GM20431 (cell line): ENCODE measurements around the gene JMJD8.

Experiments
- in situ Hi-C: fragments of 300-500 bp; cut with MseI, MboI; formaldehyde crosslinking; loops from one replicate; pipeline ENCODE4 v1.15.0; 2020; ENCODE audit warnings: low sequenced_read_pairs; ENCODE audit not compliant: unreplicated experiment

The JMJD8 gene

DNA sequence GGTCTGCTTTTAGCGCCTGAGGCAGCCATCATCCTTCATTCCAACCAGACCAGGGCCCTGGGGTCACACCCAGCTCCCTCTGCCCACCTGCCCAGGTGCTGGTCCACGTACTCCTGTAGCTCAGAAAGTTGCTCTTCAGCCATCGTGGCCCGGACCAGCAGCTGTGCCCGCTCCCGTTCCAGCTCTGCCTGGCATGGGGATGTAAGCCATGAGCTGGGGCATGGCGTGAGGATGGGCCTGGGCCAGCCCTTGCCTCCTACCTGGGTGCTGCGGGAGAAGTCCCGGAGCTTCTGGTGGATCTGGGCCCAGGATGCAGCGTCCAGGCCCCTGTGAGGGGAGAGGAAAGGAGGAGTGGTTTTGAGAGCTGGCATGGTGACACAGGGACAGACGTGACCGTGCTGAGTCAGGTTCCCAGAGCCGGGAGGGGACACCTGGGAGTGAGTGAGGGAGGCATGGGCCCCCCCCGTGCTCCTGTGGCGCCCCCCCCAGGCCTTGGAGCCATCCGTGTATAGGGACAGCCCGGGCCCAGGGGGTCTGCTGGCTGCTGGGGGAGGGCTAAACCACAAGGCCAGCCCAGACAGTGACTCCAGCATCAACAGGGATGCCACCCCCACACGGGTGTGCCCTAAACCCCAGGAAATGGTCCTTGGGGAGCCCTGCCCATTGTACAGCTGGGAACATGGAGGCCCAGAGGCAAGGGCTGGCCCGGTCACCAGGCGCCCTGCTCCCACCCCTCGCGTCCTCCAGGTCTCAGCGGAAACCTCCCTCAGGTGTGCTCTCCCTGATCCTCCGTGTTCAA, 38.9 kb upstream of the JMJD8 start:
- in situ Hi-C loops, result no loop called here

DNA sequence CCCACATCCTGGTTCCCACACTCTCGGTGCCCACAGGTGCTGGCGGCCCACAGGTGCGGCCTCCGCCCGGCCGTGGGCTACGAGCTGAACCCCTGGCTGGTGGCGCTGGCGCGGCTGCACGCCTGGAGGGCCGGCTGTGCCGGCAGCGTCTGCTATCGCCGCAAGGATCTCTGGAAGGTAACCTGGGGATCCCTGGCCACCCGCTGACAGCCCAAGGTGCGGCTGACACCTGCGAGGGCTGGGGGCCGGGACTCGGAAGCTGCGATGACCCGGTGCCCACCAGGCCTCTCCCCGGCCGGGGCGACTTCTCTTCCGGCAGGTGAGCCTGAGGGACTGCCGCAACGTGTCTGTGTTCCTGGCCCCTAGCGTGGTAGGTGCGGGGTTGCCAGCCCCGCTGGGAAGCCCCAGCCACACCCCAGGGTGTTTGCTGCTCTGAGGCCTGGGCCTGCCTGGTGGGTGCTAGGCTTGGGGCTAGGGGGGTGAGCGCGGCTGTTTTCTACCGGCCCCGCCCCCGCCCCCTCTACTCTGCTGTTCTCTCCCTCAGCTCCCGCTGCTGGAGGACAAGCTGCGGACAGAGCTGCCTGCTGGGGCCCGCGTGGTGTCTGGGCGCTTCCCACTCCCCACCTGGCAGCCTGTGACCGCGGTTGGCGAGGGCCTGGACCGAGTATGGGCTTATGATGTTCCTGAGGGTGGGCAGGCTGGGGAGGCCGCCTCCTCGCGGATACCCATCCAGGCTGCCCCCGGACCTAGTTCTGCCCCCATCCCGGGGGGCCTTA, 37.8 kb upstream of the JMJD8 start:
- in situ Hi-C loops, result no loop called here

DNA sequence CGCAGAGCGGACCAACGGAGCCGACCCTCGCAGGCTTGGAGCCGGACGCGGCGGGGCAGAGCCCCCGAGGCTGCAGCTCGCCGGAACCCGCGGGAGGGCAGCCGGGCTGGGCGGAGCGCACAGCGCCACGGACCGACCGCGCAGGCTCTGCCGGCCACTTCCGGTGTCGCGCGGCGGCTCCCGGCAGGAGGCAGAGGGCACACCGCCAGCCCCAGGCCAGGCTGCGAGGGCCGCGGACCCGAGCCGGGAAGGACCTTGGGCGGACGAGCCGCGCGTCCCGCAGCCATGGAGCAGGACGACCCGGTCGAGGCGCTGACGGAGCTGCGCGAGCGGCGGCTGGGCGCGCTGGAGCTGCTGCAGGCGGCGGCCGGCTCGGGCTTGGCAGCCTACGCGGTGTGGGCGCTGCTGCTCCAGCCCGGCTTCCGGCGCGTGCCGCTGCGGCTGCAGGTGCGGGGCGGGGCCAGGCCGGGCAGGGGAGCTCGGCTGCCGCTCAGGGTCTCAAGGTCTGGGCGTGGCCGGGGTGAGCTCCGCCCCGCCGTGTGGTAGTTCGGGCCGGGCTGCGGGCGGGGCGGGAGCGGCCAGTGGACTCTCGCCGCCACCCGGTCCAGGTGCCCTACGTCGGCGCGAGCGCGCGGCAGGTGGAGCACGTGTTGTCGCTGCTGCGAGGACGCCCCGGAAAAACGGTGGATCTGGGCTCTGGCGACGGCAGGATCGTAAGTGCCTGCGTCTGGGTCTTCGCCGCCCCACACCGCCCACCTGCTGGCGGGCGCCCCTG, 37.0 kb upstream of the JMJD8 start, which contains the start of gene ANTKMT:
Gene ANTKMT, plus strand, starts transcription at position 157 of the 775 bp plus-strand sequence. Its CDS starts 129 bp downstream, at position 286.
- in situ Hi-C loops, result no loop called here

DNA sequence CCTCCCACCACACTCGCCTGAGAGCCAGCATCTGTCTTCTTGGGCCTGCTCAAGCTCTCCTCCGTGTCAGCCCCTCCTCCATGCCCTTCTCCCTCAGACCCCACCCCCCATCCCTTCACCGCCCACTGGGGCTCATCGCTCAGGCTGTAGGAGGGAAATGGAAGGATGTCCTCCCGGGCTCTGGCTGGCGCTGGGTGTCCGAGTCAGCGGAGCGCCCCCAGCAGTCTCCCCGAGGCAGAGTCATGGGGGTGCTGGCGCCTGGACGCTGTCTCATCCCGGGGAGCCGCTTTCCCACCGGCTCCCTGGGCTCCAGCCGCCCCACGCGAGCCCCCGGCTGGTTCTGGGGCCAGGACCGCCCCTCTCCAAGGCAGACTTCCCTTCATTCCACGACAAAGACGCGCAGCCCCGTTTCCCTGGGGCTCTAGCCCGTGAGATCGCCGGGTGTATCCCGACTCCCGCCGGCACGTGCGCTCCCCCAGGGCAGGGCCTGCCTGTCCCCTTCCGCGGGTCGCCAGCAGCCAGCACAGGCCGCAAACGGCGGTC, 36.4 kb upstream of the JMJD8 start:
- in situ Hi-C loops, result no loop called here

DNA sequence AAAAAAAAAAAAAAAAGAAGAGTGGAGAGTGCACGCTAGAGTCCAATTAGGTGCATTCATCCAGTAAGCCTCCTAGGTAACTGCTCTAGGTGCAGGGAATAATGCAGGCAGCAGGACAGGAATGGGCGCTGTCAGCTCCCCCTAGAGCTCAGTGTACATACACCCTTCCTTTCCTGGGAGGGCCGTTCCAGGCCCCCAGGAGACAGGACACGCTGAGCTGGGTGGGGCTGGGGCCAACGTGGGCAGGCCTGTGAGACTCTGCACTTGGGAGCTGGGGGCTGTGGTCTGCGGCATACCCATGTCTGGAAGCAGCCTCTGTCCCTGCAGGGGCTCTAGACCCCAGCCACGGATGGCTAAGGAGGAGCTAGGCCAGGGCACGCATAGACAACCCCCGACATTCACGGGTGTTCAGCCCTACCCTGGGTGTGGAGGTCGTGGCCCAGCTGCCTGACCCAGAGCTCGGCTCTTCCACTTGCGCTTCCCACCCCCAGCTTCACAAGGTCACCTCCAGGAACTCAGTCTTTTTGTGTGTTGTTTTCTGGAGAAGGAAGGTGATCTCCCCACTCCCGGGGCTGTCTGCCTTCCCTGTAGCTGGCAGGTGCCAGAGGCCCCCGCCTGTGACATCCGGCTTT, 35.8 kb upstream of the JMJD8 start:
- in situ Hi-C loops, result loop anchor here (10.0 kb wide), 1 partner anchor 65 kb away; the partner anchor contains the start of genes CHTF18 and RPUSD1

DNA sequence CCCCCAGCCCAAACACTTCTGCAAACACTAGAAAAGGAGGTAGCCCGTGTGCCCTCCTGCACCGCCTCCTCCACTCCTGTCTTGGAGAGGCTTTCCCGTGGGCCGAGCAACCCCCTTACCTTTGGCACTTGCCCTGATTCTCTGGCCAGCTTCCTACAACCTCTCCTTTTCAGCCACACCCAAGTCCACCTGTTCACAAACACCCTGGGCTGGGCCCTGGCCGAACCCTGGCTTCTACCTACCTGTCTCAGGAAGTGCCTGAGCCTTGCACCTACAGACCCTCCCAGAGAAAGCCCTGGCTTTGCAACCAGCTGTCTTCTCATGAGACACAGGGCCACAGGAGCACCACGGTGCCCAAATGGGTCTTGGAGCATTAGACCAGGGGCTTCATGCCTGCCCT, 34.8 kb upstream of the JMJD8 start:
- in situ Hi-C loops, result loop anchor here (10.0 kb wide), 1 partner anchor 66 kb away; the partner anchor contains the start of genes CHTF18 and RPUSD1

DNA sequence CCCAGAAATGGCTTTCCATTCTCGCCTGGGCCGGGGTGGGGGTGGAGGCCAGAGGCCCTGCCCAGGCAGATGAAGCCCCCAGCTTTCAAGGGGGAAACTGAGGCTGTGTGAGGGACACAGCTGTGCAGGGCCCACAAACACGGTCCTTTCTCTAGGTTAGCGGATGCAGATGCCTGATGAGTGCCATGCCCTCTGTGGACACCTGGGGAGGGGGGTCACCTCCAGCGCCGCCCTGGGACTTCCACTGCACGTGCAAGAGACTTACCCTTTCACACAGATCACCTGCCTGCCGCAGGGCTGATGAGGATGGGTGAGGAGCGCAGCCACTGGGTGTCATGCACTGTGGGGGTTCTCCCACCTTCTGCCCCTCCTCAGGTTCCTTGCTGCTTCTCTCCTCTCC, 34.3 kb upstream of the JMJD8 start:
- in situ Hi-C loops, result loop anchor here (10.0 kb wide), 1 partner anchor 66 kb away; the partner anchor contains the start of genes CHTF18 and RPUSD1

DNA sequence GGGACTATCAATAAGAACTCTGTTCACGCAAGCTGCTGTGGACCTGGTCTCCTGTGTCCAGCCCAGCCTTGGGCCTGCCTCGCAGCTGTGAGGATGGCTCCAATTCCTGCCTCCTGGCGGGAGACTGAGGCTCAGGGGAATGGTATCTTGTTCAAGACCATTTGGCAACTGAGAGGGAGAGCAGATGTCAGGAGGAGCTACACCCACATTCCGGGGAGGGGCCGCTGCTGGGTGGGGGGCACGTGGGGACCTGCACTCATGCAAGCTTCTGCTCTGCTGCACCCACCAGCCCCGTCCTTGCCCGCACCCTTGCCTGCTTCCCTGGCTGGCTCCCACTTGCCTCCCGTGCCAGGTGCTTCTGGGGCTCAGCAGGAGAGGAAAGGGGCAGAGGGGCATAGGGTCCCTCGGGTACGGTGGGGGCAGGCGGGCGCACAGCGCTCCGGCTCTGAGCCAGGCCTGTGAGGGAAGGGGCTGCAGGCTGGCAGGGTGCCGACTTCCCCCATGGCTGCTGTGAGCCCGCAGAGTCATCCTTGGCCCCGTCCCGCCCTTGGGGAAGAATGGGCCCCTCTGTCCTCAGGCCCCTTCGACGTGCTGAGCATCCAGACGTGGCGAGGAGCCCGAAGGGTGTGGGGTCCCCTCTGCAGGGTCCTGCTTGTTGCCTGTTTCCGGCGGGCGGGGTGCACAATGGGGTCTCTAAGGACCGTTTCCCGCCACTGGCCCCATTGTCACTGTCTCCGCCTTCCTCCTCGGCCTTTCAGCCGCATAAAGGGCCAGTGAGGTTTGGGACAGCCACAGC, 33.5 kb upstream of the JMJD8 start:
- in situ Hi-C loops, result loop anchor here (10.0 kb wide), 1 partner anchor 67 kb away; the partner anchor contains the start of genes CHTF18 and RPUSD1

DNA sequence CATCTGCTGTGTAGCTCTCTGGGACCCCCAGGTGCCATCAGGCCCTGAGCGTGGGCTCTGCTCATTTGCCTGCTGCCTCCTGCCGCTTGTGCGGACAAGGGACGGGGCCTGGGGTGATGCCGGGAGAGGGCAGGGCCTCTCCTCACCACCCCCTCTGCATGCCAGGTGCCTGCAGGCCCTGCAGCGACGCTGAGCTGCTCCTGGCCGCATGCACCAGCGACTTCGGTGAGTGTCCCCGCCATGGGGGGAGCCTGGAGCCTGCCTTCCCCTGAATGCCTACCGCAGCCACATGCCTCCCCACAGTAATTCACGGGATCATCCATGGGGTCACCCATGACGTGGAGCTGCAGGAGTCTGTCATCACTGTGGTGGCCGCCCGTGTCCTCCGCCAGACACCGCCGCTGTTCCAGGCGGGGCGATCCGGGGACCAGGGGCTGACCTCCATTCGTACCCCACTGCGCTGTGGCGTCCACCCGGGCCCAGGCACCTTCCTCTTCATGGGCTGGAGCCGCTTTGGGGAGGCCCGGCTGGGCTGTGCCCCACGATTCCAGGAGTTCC, 32.7 kb upstream of the JMJD8 start:
- in situ Hi-C loops, result loop anchor here (10.0 kb wide), 1 partner anchor 68 kb away; the partner anchor contains the start of genes CHTF18 and RPUSD1

DNA sequence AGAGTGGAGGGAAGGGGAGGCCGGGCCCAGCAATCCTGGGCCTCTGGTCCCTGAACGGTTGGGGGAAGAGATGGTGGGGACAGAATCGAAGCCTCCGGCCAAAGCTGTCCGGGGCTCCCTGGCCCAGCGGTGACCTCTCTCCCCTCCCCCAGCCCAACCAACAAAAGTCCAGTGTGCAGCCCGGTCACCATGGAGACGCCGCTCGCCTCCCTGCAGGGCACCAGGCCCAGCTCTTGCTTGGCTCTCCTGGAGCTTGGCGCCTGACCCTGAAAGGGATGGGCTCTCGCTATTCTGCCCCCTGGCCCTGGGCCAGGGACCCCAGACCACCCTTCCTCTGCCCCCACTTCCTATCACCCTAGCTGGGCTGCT, 32.0 kb upstream of the JMJD8 start:
- in situ Hi-C loops, result loop anchor here (10.0 kb wide), 1 partner anchor 69 kb away; the partner anchor contains the start of genes CHTF18 and RPUSD1

DNA sequence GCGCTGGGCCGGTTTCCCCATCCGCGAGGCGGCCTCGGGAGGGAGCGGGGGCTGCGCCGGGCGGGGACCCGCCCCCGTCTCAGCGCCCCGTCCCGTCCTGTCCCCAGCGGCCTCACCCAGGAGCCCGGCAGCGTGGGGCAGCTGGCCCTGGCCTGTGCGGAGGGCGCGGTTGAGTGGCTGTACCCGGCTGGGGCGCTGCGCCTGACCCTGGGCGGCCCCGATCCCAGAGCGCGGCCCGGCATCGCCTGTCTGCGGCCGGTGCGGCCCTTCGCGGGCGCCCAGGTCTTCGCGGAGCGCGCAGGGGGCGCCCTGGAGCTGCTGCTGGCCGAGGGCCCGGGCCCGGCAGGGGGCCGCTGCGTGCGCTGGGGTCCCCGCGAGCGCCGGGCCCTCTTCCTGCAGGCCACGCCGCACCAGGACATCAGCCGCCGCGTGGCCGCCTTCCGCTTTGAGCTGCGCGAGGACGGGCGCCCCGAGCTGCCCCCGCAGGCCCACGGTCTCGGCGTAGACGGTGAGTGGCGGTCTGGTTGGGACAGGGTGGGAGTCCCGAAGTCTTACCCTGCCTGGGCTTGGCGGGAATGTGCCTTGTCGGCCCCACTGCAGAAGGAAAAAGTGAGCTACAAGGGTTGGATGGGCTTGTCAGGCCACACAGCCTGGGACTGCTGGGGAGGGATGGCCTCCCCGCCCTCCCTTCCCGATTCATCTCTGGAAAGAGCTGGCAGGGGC, 31.5 kb upstream of the JMJD8 start:
- in situ Hi-C loops, result loop anchor here (10.0 kb wide), 1 partner anchor 69 kb away; the partner anchor contains the start of genes CHTF18 and RPUSD1

DNA sequence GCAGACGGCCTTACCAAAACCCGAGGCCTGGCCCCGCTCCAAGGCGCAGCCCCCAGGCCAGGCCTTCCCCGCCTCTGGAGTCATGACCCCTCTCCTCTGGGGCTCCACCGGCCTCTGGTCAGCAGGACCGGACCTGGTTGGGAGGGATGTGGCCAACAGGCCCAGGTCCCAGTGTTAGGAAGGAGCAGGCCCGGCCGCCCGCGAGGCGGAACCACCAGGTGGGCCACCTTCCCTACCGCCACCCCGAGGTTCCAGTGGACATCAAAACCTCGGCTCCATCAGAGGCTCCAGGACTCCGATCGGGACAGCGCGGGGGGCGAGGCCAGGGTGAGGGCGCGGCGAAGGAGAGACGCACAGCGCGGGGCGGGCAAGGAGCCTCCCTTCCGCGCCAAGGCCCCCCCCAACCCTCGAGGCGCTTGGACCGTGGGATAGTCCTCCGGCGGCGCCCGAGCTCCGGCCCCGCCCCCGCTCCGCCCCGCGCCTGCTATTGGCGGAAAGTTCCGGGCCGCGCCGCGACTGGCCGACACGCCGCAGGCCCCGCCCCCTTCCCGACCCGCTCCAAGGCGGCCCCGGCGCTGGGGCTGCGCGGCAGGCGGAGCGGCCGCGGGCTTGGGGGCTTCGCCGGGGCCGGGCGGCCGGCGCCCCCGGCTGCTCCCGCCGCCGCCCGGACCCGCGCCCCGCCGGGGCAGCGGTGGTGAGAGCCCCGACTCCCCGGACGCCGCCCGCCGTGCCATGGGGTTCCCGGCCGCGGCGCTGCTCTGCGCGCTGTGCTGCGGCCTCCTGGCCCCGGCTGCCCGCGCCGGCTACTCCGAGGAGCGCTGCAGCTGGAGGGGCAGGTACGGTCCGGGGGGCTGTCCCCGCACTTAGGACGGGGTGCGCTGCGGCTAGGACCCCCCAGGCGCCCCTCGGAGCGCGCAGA, 30.7 kb upstream of the JMJD8 start, which contains the start of gene METRN:
Gene METRN, plus strand, starts transcription at position 561 of the 919 bp plus-strand sequence. Its CDS starts 172 bp downstream, at position 733.
- in situ Hi-C loops, result loop anchor here (10.0 kb wide), 1 partner anchor 70 kb away; the partner anchor contains the start of genes CHTF18 and RPUSD1

DNA sequence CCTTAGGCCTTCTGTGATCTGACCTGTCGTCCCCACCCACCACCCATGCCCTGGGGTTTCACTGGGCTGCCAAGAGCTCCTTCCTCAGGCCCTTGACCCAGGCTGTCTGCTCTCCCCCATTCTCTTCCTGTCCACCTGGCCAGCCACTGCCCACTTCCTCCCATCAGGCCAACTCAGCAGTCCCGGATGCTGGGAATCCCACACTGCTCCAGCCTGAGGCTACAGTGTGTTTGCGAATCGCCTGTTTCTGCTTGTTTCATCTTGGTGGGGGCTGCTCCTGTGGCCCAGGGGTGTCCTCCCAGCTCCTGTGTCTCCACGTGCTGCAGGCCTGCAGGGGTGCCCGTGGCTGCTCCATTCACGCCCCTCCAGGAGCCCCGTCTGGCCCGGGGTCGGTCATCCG, 29.9 kb upstream of the JMJD8 start:
- in situ Hi-C loops, result loop anchor here (10.0 kb wide), 1 partner anchor 71 kb away; the partner anchor contains the start of genes CHTF18 and RPUSD1

DNA sequence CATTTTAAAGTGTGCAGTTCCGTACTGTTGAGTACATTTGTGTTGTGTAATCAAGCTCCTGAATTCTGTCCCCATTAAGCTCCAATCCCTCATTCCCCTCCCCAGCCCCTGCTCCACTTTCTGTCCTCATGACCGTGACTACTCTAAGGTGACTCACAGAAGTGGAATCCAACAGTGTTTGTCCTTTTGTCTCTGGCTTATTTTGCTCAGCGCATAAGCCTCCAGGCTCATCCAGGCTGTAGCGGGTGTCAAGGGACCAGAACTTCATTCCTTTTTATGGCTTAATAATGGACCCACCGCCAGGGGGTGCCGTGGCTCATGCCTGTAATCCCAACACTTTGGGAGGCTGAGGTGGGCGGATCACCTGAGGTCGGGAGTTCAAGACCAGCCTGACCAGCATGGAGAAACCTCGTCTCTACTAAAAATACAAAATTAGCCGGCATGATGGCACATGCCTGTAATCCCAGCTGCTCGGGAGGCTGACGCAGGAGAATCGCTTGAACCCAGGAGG, 28.7 kb upstream of the JMJD8 start:
- in situ Hi-C loops, result loop anchor here (10.0 kb wide), 1 partner anchor 72 kb away; the partner anchor contains the start of genes CHTF18 and RPUSD1

DNA sequence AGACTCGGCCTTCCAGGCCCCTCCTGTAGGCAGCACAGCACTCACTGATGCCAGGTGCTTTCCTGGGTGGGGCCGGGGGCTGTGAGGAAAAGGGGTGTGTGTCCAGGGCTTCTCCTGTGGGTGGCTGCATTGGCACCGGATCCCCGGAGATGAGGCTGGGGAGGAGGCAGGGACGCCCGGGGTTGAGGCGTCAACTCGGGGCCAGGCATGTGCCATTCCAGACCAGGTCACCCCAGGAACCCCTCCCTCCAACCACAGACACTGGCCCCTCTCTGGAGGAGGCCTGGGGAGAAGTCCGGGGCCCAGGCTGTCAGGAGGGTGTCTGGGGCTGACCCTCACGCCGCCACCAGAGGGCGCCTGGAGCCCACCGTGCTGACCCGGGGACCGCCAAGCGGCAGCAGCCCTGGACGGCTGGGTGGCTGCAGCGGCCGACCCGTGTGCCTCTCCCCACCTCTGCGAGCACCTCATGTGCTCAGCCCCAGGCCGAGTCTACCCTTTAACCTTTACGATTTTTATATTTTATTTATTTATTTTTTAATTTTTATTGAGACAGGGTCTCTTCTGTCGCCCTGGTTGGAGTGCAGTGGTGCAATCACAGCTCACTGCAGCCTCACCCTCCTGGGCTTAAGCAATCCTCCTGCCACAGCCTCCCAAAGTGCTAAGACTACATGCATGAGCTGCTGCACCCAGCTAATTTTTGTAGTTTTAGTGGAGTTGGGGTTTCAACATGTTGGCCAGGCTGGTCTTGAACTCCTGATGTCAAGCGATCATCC, 27.6 kb upstream of the JMJD8 start:
- in situ Hi-C loops, result loop anchor here (10.0 kb wide), 1 partner anchor 73 kb away; the partner anchor contains the start of genes CHTF18 and RPUSD1
